NT2/D1 (cell line): ENCODE results near the gene TLL2.

Source experiments
- YY1 ChIP-seq: IDR thresholded peaks from 2 replicates; pipeline ENCODE4 v1.6.1; 2011; ENCODE audit not compliant: insufficient read length, insufficient read depth
- ZNF274 ChIP-seq: IDR thresholded peaks from 2 replicates; pipeline ENCODE4 v1.6.1; 2011; ENCODE audit warnings: mild to moderate bottlenecking, low read depth, low read length

DNA sequence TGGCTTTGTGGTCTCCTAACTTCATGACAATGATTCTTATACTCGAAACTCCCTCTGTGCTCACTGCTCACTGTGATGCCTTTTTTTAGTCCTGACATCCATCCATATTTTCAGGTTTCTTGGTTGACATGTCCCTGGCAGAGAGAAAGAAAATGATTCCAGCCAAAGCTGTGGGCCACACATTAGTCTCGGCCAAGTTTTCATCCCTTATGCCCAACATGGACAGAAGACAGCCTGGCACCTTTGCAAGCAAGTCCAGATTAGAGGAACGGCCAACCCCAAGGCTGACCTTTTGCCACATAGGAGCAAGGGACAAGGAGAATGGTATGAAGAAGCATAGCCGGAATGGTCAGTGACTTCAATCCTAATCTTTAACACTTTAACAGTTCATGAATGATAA, 146.3 kb downstream of the TLL2 start:
- TF ChIP-seq YY1: no peak
- no peak for TF ChIP-seq ZNF274
